ENCODE data around the gene ZEB2. TPM values are rescaled to one million over a fixed set of nuclear protein-coding genes. Genes with fewer than 3 reads are reported as not detected.
A peak's percentile ranks its signal among the peaks of the same experiment; 100 is the strongest.

ZEB2 gene
- total RNA-seq, 3 donors from 2014 or later, result 53.7 to 225 (median 83.2) TPM

DNA sequence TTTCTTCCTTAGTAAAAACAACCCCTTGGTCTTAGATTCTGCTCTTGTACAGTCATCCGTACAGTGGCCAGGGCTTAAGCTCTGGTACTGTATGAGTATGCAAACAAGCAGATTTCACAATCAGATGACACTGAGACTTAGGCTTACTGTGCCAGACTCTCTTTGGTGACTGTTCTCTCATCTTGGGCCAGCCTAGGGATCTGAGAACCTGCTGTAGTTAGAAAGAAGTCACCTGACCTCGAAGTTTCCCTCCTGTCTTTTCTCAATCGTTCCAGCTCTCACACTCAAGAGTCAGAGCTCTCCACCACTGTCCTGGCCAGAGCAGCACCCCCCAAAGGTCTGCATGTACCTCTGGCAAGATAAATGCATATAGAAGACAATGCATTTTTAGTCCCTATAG is 63.2 kb downstream of the ZEB2 start:
- no peaks in the 10 kb centered on the region for H3K4me1 ChIP-seq
- H3K4me3 ChIP-seq, result no peak overlapping the region
- no peaks in the 10 kb centered on the region for H3K27me3 ChIP-seq
- no peaks in the 10 kb centered on the region for H3K9me3 ChIP-seq
- TF ChIP-seq POLR2A (IDR thresholded peaks at IDR 0.05) (no peak), POLR2AphosphoS5 (IDR thresholded peaks at IDR 0.05) (no peak)
- TF ChIP-seq, protein P1, sequence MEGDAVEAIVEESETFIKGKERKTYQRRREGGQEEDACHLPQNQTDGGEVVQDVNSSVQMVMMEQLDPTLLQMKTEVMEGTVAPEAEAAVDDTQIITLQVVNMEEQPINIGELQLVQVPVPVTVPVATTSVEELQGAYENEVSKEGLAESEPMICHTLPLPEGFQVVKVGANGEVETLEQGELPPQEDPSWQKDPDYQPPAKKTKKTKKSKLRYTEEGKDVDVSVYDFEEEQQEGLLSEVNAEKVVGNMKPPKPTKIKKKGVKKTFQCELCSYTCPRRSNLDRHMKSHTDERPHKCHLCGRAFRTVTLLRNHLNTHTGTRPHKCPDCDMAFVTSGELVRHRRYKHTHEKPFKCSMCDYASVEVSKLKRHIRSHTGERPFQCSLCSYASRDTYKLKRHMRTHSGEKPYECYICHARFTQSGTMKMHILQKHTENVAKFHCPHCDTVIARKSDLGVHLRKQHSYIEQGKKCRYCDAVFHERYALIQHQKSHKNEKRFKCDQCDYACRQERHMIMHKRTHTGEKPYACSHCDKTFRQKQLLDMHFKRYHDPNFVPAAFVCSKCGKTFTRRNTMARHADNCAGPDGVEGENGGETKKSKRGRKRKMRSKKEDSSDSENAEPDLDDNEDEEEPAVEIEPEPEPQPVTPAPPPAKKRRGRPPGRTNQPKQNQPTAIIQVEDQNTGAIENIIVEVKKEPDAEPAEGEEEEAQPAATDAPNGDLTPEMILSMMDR (IDR thresholded peaks at IDR 0.05), result no peak
- DNase-seq (ENCODE audit: low spot score in 2 of 2), result no peak
- no peak overlapping the region for H3K27ac ChIP-seq
- no peaks in the 10 kb centered on the region for H3K36me3 ChIP-seq
- intact Hi-C loops (cut with DNase I; ENCODE audit: low total_unique reads), result no loop called here

DNA sequence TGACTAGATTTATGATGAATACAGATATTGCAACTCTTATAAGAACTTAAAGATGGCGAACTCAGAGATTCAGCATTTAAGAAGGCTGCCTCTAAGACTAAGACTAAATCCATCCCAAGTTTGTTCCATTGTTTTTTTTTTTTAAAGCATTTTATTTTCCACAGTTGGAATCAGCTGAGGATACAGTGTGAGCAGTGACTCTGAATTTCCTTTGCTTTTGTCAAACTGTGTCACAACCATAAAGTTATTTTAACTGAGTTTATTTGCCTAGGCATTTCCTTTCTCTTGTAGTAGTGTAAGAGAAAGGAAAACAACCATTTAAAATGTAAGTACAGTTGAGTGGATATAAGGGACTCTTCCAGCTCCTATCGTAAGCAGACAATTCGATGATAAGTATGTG is 63.9 kb downstream of the ZEB2 start:
- H3K27me3 ChIP-seq, result no peaks in the 10 kb centered on the region
- H3K36me3 ChIP-seq, result no peaks in the 10 kb centered on the region
- intact Hi-C loops (cut with DNase I; ENCODE audit: low total_unique reads), result no loop called here
- DNase-seq (ENCODE audit: low spot score in 2 of 2), result no peak
- no peak overlapping the region for H3K4me3 ChIP-seq
- no peak overlapping the region for H3K27ac ChIP-seq
- TF ChIP-seq, protein P1 (IDR thresholded peaks at IDR 0.05), result no peak
- no peak for TF ChIP-seq POLR2AphosphoS5 (IDR thresholded peaks at IDR 0.05)
- no peak for TF ChIP-seq POLR2A (IDR thresholded peaks at IDR 0.05)
- H3K4me1 ChIP-seq, result no peaks in the 10 kb centered on the region
- no peaks in the 10 kb centered on the region for H3K9me3 ChIP-seq

DNA sequence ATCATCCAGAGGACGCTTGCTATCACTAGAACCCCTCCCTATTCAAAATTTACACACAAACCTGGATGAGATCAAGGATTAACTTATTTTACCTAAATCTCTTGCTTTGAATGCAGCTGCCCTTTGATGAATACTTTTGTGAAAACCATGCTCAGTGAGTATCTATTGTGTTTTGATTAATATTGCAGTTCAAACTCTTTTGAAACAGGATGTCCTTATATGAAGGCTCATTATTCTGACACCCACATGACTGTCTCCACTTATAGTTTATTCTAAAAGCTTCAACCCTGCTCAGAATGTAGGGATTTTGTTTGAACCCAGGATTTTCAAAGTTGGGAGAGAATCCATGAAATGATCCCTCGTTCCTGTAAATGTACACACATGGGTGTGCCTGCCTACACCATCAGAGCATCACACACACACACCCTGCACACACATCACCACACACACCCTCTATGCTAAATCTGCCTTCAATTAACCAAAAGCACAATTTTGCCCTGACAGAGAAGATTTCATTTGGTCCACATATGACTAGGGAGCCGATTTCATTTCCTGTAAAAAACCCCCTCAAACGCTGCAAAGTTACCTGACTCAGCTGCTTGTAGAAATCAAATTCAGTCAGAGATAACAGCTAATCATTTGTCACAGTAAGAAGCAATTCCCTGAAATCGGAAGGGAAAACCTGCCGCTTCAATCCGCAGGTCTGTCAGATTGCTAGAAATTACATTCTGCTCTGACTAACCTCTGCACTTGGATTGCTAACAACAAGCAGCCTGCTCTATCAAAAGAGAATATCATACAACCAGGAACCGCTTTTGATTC is 65.2 kb downstream of the ZEB2 start:
- H3K27ac ChIP-seq, result no peak overlapping the region

DNA sequence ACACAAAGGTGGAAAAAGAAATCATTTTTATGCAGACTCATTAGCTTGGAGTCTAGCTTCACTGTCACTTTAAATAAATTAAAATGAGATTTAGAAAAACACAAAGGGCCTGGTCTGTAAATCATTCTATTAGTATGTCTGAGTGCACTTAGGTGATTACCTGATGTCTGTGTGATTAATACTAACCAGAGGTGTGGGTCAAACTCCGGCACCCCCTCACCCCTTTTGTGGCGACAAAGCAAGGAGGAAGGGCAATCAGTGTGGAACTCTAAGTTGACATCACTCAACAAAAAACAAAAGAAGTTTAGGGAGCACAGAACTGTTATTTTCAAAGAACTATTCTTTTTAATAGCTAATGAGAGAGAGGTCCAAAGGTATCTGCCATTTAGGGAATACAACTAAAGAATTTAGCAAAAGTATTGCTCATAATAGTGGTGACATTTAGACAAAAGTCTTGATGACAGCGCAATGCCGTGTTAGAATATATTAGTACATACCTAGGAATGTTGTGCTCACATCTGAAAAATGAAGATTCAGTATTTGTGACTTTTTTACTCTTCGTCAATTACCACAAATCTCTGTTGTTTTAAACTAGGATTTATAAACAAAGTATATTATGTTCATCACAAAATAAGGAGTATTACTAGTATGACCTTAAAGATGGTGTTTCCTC is 66.3 kb downstream of the ZEB2 start:
- Histone ChIP-seq H3K4me3 (no peak overlapping the region), H3K27ac (no peak overlapping the region), H3K27me3 (no peaks in the 10 kb centered on the region), H3K36me3 (no peaks in the 10 kb centered on the region), H3K9me3 (no peaks in the 10 kb centered on the region), H3K4me1 (no peaks in the 10 kb centered on the region)
- intact Hi-C loops (cut with DNase I; ENCODE audit: low total_unique reads), result no loop called here
- DNase-seq (ENCODE audit: low spot score in 2 of 2), result no peak
- no peak for TF ChIP-seq POLR2AphosphoS5 (IDR thresholded peaks at IDR 0.05)
- no peak for TF ChIP-seq POLR2A (IDR thresholded peaks at IDR 0.05)
- TF ChIP-seq, protein P1 (IDR thresholded peaks at IDR 0.05), result no peak

More for the DNA sequence above, 65.2 kb downstream of the ZEB2 start:
- Histone ChIP-seq H3K27me3 (no peaks in the 10 kb centered on the region), H3K4me1 (no peaks in the 10 kb centered on the region), H3K9me3 (no peaks in the 10 kb centered on the region), H3K36me3 (no peaks in the 10 kb centered on the region), H3K4me3 (no peak overlapping the region)
- no peak for DNase-seq (ENCODE audit: low spot score in 2 of 2)
- TF ChIP-seq, protein P1 (IDR thresholded peaks at IDR 0.05), result no peak
- no peak for TF ChIP-seq POLR2A (IDR thresholded peaks at IDR 0.05)
- no peak for TF ChIP-seq POLR2AphosphoS5 (IDR thresholded peaks at IDR 0.05)
- intact Hi-C loops (cut with DNase I; ENCODE audit: low total_unique reads), result no loop called here

DNA sequence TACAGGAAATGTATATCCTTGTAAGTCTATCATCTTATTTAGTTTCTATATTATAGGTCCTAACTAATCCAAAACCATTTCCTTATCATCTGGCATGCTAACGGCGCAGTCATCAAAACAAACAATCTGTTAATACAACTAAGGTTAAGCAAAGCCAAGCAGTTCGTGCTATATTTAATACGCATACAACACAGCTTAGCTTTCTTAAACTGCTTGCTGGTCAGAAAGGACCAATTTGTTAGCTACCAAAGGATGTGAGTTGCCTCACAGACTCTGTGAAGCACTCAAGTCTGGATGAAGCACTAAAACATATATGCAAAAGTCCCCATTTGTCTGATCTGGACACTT is 67.0 kb downstream of the ZEB2 start:
- TF ChIP-seq, protein P1 (IDR thresholded peaks at IDR 0.05), result no peak
- TF ChIP-seq POLR2A (IDR thresholded peaks at IDR 0.05), result no peak
- TF ChIP-seq POLR2AphosphoS5 (IDR thresholded peaks at IDR 0.05), result no peak
- H3K27ac ChIP-seq, result peak overlapping the region in 1 of 2 donors; percentile 35
- H3K27me3 ChIP-seq, result no peaks in the 10 kb centered on the region
- no peaks in the 10 kb centered on the region for H3K36me3 ChIP-seq
- no peaks in the 10 kb centered on the region for H3K4me1 ChIP-seq
- intact Hi-C loops (cut with DNase I; ENCODE audit: low total_unique reads), result no loop called here
- no peaks in the 10 kb centered on the region for H3K9me3 ChIP-seq
- no peak overlapping the region for H3K4me3 ChIP-seq
- DNase-seq (ENCODE audit: low spot score in 2 of 2), result no peak

Data from breast epithelium (tissue), 4 donors.